Left lung (tissue), 10 donors: Measurements from ENCODE around the gene COA8. TPM values are rescaled to one million over a fixed set of nuclear protein-coding genes. Genes with fewer than 3 reads are reported as not detected.

Source experiments
- ATAC-seq: fragments of 200-7000 bp; cut with Tn5 transposase; one replicate; pipeline ENCODE4 v1.9.1; 2020; ENCODE audit warnings: moderate library complexity
- DNase-seq, 4 donors: peaks; one replicate each; pipeline ENCODE4 v3.0.0-alpha.2; 2013 to 2020
- H3K27ac ChIP-seq, 2 donors: fragments of 200-600 bp; sonication (generic) in 1 of 2; one replicate each; pipeline versions ENCODE4 v1.5.0 to v1.8.0; 2020 to 2021
- H3K27me3 ChIP-seq, 2 donors: fragments of 200-600 bp; sonication (generic) in 1 of 2; one replicate each; pipeline versions ENCODE4 v1.5.0 to v1.8.0; 2020 to 2021
- H3K36me3 ChIP-seq, 2 donors: fragments of 200-600 bp; sonication (generic) in 1 of 2; one replicate each; pipeline versions ENCODE4 v1.5.0 to v1.8.0; 2020 to 2021
- H3K4me1 ChIP-seq, 2 donors: fragments of 200-600 bp; one replicate each; pipeline ENCODE4 v1.8.0; 2021
- H3K4me3 ChIP-seq, 2 donors: fragments of 200-600 bp; sonication (generic) in 1 of 2; one replicate each; pipeline versions ENCODE4 v1.5.0 to v1.8.0; 2020 to 2021; ENCODE audit warnings: mild to moderate bottlenecking in 1 of 2
- H3K9me3 ChIP-seq, 2 donors: fragments of 200-600 bp; sonication (generic) in 1 of 2; one replicate each; pipeline versions ENCODE4 v1.5.0 to v1.8.0; 2020 to 2021
- intact Hi-C, 2 donors: fragments of 100-400 bp; cut with DNase I; formaldehyde crosslinking; loops; one replicate each; pipeline versions ENCODE4 v1.11.2 to v1.14.2; 2022
- polyA plus RNA-seq, 6 donors: library from polyadenylated mRNA; unstranded; fragments of 120-200 nt; gene quantifications; one replicate each; pipeline ENCODE4 v1.2.1, GENCODE V29; 2013; ENCODE audit not compliant: insufficient read length in 6 of 6
- total RNA-seq, 2 donors: library from RNA; stranded (reverse); fragmentation: NEBNext Ultra II Directional; extraction: Animal tissue kit (Norgen Biotek cat#: 25700); gene quantifications; one replicate each; pipeline ENCODE4 v1.2.1, GENCODE V29; 2021
- TF ChIP-seq, protein P1 (sequence below), 2 donors: fragments of 200-600 bp; sonication (generic) in 1 of 2; IDR thresholded peaks; one replicate each; pipeline versions ENCODE4 v1.5.0 to v1.8.0; 2021; ENCODE audit warnings: antibody characterized with exemption in 2 of 2
- donor health status: DM: no; HTN: yes; CAD: no.
- donor health status: DM: no; HTN: no; CAD: no.

Gene COA8
- total and polyA plus RNA-seq, 8 donors: 33.2 to 41.7 (median 37.8) TPM

- TF ChIP-seq, protein P1, sequence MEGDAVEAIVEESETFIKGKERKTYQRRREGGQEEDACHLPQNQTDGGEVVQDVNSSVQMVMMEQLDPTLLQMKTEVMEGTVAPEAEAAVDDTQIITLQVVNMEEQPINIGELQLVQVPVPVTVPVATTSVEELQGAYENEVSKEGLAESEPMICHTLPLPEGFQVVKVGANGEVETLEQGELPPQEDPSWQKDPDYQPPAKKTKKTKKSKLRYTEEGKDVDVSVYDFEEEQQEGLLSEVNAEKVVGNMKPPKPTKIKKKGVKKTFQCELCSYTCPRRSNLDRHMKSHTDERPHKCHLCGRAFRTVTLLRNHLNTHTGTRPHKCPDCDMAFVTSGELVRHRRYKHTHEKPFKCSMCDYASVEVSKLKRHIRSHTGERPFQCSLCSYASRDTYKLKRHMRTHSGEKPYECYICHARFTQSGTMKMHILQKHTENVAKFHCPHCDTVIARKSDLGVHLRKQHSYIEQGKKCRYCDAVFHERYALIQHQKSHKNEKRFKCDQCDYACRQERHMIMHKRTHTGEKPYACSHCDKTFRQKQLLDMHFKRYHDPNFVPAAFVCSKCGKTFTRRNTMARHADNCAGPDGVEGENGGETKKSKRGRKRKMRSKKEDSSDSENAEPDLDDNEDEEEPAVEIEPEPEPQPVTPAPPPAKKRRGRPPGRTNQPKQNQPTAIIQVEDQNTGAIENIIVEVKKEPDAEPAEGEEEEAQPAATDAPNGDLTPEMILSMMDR (IDR thresholded peaks at IDR 0.05): no peak
- Histone ChIP-seq H3K27ac (peak overlapping the region in 1 of 2 donors; percentile 28), H3K27me3 (no peaks in the 10 kb centered on the region), H3K9me3 (no peaks in the 10 kb centered on the region), H3K36me3 (peaks cover 0 to 17% of the 10 kb centered on the region in 2 donors), H3K4me3 (no peak overlapping the region), H3K4me1 (peaks cover 4 to 32% of the 10 kb centered on the region in 2 donors)
- ATAC-seq (no peak), DNase-seq (no peak)
- intact Hi-C loops: no loop called here
Observed at GRCh38 chr14:103568952-103569351, 6.2 kb downstream of the COA8 start.

GRCh38 chr14:103569408-103569807 is 6.6 kb downstream of the COA8 start:
- Histone ChIP-seq H3K9me3 (no peaks in the 10 kb centered on the region), H3K27me3 (no peaks in the 10 kb centered on the region), H3K36me3 (peaks cover 0 to 22% of the 10 kb centered on the region in 2 donors), H3K27ac (no peak overlapping the region), H3K4me1 (peaks cover 0 to 30% of the 10 kb centered on the region in 2 donors), H3K4me3 (no peak overlapping the region)
- TF ChIP-seq, protein P1 (IDR thresholded peaks at IDR 0.05): no peak
- intact Hi-C loops: no loop called here
- DNase-seq (no peak), ATAC-seq (no peak)

- no peak for ATAC-seq
- no peak overlapping the region for H3K4me3 ChIP-seq
- no peaks in the 10 kb centered on the region for H3K9me3 ChIP-seq
- no peaks in the 10 kb centered on the region for H3K27me3 ChIP-seq
- TF ChIP-seq, protein P1 (IDR thresholded peaks at IDR 0.05): no peak
- peak overlapping the region in 1 of 2 donors; percentile 52 for H3K27ac ChIP-seq
- H3K36me3 ChIP-seq: peaks cover 0 to 56% of the 10 kb centered on the region in 2 donors
- intact Hi-C loops: loop anchor here in 1 of 2 donors (10.0 kb wide), 1 partner anchor 121 kb away; no protein-coding TSS in a partner anchor
- peaks cover 6 to 45% of the 10 kb centered on the region in 2 donors for H3K4me1 ChIP-seq
- DNase-seq: no peak
Observed at GRCh38 chr14:103574104-103574503, 11.3 kb downstream of the COA8 start.

- intact Hi-C loops: loop anchor here in 1 of 2 donors (10.0 kb wide), 1 partner anchor 120 kb away; no protein-coding TSS in a partner anchor
- peaks cover 6 to 45% of the 10 kb centered on the region in 2 donors for H3K4me1 ChIP-seq
- no peaks in the 10 kb centered on the region for H3K27me3 ChIP-seq
- peaks cover 0 to 63% of the 10 kb centered on the region in 2 donors for H3K36me3 ChIP-seq
- DNase-seq: no peak
- H3K4me3 ChIP-seq: no peak overlapping the region
- H3K9me3 ChIP-seq: no peaks in the 10 kb centered on the region
- TF ChIP-seq, protein P1 (IDR thresholded peaks at IDR 0.05): no peak
- H3K27ac ChIP-seq: peak overlapping the region in 1 of 2 donors; percentile 78
- ATAC-seq: no peak
Observed at GRCh38 chr14:103574707-103575285, 12.0 kb downstream of the COA8 start.

DNA sequence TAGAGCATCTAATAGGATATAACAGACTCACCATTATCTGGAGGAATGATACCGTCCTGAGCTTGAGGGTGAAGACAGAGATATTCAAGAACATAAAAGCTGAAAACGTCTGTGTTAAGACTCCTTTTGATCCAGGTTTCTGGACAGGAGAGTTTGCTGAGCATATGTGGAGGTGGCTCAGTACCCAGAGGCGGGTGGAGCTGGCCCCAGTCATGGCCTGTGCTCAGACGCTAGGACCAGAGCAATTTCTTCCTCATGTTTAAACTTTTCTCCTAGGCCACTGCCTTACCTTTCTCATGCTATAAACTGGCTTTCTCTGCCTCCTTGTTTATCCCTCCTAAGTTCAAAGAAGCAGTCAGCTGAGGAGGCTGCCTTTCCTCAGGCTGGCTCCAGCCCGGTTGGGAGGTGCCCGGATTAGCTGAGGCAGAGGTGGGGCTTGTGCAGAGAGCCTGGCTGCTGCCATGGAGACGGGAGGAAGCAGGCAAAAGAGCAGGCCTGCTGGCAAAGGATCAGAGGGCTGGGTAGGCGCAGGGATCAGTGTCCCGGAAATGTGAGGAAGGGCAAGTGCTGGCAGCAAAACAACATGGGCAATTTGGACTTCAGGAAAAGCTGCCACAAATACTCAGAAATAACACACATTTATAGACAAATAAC is 13.7 kb downstream of the COA8 start:
- Histone ChIP-seq H3K4me3 (no peak overlapping the region), H3K9me3 (no peaks in the 10 kb centered on the region), H3K27ac (peak overlapping the region; percentile 78 to 89), H3K4me1 (peaks cover 6 to 45% of the 10 kb centered on the region in 2 donors), H3K27me3 (no peaks in the 10 kb centered on the region), H3K36me3 (peaks cover 0 to 70% of the 10 kb centered on the region in 2 donors)
- ATAC-seq (peak; percentile 98), DNase-seq (peak; percentile 73 to 93 (median 91))
- intact Hi-C loops: loop anchor here in 1 of 2 donors (10.0 kb wide), 1 partner anchor 118 kb away; no protein-coding TSS in a partner anchor
- TF ChIP-seq, protein P1 (IDR thresholded peaks at IDR 0.05): no peak
